ENCODE results near the gene DRC7.

DRC7 gene

GRCh38 chr16:57754354-57755060, 59.9 kb downstream of the DRC7 start:
- no peak for DNase-seq

DNA sequence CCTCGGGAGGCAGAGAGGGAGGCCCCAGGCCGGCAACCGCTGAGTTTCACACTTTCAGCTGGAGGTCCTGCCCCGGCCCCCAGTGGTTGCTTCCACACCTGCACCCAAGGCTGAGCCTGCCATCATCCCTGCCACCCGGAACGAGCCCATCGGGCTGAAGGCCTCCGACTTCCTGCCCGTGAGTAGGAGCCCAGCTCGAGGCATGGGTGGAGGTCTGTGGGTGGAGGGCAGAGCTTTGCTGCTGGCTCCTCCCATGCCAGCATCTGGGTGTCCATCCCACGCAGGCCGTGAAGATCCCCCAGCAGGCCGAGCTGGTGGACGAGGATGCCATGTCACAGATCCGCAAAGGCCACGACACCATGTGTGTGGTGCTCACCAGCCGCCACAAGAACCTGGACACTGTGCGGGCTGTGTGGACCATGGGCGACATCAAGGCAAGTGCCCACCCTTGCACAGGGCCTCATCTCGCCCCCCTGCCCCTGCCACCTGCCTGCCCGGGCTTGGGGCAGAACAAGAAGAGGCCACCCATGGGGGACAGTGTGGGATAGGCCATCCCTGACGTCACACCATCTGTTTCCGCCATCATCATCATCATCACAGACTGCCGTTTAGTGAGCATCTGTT, 60.6 kb downstream of the DRC7 start:
- no peak for DNase-seq

- no peak for DNase-seq
Measured at GRCh38 chr16:57755726-57756423, 61.3 kb downstream of the DRC7 start.

DNA sequence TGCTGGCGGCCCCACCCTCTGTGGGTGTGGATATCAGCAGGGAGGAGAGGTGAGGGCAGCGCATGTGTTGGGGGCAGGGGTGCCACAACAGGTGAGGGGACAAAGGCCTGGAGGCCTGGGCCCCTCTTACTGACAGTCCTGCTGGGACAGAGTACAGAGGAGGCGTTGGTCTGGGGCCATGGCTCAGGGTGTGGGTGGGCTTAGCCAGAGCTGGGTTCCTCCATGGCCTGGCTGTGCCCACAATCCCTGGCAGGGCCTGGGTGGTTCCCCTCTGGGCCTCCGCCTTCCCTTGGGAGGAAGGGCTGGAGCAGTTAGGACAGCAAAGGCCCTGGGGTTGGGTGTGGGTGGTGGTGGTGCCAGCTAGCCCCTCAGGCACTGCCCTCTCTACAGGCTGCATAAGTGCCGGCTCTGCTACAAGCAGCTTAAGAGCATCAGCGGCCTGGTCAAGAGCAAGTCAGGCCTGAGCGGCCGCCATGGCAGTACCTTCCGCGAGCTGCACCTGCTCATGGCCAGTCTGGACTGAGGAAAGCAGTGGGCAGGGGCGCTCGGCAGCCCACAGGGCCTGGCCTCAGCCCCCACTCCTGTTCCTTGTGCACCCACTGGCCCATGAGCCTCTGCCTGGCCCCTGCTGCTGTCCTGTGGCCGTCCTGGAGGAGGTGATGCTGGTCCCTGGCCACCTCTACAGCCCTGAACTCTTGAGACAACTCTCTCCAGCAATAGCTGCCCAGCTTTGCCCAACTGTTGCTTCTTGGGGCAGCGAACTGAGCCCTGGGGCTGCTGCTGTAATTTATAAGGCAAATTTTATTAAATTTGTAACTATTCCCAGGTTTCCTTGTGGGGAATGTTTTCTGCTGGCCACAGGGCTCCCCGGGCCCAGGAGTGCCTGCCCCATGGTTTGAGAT, 62.1 kb downstream of the DRC7 start:
- DNase-seq = no peak

GRCh38 chr16:57757326-57757786, 62.8 kb downstream of the DRC7 start:
- peak; percentile 90 for DNase-seq

GRCh38 chr16:57757883-57758282, 63.3 kb downstream of the DRC7 start:
- no peak for DNase-seq

DNA sequence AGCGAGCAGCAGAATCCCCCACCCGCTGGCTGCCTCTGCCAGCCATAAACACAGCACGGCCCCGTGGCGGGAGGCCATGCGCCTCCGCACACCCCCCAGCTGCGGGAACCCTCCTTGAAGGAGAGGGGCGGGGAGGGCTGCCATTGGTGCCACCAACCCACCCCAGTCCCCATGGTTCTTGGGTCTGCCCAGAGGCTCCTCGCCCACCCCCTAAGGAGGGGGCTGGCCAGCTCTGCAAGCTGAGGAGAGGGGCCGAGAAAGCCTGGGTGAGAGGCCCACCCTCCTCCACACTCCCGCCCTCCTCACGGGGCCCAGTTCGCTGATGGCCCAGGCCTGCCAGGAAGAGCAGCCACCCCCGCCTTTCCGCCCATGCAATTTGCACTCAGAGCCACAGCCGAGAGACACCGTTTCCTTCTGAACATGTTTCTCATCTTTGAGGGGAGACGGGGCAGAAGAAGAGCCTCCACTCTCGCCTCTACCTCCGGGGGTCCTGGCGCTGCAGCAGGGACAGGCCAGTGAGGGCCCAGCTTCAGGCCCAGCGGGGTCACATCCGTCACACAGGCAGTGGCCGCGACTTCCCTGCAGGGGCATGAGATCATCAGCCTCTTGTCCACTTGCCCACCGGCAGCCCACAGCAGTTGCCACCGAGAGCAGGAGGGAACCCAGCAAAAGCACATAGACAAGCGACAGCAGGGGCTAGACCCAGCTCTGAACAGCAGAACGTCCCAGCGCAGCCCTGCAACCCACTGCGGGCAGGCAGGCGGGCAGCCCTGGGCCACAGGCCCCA, 63.9 kb downstream of the DRC7 start:
- DNase-seq = no peak

DNA sequence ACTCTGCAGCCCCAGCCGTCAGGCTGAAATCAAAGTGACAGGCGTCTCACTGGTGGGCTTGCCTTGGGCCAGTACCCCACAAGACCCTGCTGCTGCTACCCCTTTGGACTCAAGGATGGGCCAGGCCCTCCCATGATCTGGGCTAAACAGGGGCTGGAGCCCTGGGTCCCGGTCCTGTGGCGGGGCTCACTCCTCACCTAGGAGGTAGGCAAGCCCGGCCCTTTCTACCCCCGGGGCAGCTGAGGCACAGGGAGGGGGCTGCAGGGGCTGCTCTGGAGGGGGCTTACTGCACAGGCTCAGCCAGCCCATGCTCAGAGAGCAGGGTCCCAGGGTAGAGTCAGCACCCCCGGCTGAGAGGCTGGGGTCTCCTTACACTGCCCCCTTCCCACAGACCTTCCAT, 64.5 kb downstream of the DRC7 start:
- DNase-seq = no peak

GRCh38 chr16:57759541-57760356, 65.1 kb downstream of the DRC7 start:
- no peak for DNase-seq

DNA sequence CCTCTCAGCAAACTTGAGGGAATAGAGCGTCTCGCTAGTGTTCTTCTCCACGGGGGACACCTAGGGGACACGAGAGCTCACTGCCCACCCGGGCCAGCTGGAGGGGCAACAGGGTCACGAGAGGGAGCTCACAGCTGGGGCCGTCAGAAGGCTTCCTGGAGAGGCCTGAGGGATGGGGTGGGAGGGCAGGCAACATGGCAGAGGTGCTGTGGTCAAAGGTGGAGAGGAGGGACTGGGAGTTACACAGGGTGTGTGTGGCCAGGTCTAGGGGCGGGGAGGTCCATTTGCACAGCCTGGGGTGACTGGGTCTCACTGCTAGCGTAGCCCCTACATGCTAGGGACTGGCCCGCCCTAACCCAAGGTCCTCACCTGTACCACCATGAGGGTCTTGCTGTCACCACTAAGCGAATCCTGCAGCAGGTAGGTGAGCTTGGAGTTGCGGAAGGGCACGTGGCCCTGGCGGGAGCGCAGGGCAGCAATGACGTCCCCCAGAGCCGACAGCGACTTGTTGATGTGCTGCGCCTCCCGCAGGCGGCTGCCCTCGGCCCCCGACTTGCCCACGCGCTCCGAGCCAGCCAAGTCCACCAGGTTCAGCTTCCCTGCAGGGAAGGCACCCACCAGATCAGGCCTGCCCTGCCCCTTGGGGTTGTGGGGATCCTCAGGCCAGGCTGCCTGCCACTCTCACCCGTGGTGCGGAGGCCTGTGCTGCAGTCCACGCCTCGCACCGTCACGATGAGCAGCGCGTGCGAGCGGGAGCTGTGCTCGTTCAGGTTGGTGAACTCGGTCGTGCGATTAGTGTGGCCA, 66.0 kb downstream of the DRC7 start:
- no peak for DNase-seq

GRCh38 chr16:57761301-57761700, 66.7 kb downstream of the DRC7 start:
- DNase-seq = no peak

- DNase-seq = no peak
Measured at GRCh38 chr16:57761957-57762356, 67.4 kb downstream of the DRC7 start.

- DNase-seq = no peak
Measured at GRCh38 chr16:57762365-57763040, 67.9 kb downstream of the DRC7 start.

DNA sequence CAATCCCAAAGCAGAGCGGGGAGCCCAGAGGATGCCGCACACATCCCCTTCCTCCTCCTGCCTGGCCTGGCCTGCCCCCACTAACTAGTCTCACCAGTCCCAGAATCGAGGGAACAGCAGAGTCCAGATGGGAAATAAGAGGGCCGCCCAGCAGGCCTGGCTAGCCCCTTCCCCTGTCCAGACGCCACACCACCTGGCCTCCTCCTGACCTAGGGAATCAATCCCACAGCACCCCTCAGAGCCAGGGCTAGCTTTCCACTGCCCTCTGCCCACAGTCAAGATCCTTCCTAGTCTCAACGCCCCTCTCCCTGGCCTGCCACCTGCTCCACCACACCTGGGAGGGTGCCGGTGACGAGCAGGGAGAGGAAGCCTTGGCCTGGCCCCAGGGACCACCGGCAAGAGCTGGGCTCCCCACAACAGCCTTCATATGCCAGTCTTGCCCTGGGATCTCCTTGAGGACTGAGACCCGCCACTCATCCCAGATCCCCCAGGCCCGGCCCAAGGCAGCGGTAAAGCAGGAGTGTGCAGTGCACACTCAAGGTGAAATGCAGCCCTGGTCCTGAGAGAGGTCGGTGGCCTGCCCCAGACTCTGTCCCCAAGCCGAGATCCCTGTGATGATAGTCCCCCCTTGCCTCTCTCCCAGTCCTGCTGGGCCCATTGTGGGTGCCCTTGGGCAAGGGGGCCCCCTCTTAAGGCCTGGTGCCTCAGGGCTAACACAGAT, 68.8 kb downstream of the DRC7 start:
- DNase-seq = no peak

DNA sequence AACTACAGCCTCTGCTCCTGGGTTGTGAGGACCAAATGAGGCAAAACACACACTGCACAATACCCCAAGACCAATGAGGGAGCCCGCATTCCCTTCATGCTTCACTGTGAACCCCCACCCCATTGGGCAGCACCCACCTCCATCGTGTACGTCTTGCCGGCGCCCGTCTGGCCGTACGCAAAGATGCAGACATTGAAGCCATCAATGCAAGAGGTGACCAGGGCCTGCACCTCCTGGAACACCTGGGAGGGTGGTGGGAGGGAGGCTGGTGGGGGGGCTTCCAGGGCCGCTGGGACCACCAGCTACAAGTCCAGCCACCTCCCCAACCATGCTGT, 69.4 kb downstream of the DRC7 start:
- no peak for DNase-seq

DNA sequence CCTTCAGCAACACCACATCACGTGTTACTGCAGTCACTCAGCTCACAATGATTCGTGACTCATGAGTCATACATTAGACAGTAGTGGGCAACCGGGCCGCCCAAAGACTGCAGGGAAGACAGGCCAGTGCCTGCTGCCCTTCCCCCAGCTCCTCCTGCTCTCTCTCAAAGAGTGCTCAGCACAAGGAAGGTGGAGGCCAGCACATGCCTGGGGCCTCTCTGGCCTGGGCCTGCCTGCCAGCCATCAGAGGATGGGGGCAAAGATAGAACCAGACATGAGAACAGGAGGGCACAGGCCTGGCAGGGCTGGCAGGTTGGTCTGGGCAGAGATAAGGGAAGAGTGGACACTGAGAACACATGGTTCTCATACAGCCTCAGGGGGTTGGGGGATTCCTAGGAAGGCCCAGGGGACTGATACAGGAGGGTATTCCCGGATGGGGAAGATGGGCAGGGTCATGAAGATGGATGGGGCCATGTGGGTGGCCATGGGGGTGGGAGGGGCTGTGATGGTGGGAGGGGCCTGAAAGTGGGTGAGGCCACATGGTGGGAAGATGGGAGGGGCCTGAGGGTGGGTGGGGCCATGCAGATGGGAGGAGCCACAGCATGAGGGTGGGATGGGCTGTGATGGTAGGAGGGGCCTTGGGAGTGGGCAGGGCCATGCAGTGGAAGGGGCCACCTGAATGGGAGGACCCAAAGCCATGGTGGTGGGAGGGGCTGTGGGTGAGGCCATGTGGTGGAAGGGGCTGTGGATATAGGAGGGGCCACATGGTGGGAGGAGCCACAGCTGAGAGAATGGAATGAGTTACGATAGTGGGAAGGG, 69.9 kb downstream of the DRC7 start:
- peak; percentile 45 for DNase-seq

- DNase-seq = no peak
Measured at GRCh38 chr16:57765160-57765728, 70.6 kb downstream of the DRC7 start.
